Keratinocyte (primary cell): ENCODE results near the gene TNFSF18. TPM values are rescaled to one million over a fixed set of nuclear protein-coding genes. Genes with fewer than 3 reads are reported as not detected.

ENCODE experiments used
- DNase-seq: peaks from one replicate; pipeline ENCODE4 v3.0.0-alpha.2; 2011; ENCODE audit warnings: low read depth, missing footprints, low spot score
- FAIRE-seq: peaks from 2 replicates; lab custom pipeline; 2011; peaks lifted over from hg19 to GRCh38; lab: Jason Lieb, UNC
- H2AFZ ChIP-seq: 2 replicates; pipeline ENCODE4 v1.6.0; 2012; ENCODE audit warnings: low read length, control low read depth, inconsistent platforms; ENCODE audit not compliant: control insufficient read depth
- H3K27ac ChIP-seq: 2 replicates; pipeline ENCODE4 v1.5.1; 2011; ENCODE audit warnings: low read length; ENCODE audit not compliant: control insufficient read depth, insufficient read depth
- H3K27me3 ChIP-seq: 3 replicates; pipeline ENCODE4 v1.6.0; 2011; ENCODE audit warnings: low read length; ENCODE audit not compliant: control insufficient read depth, insufficient read depth; ENCODE audit errors: extremely low read depth
- H3K36me3 ChIP-seq, 2 experiments: 2 replicates in 1 of 2; 3 replicates in 1 of 2; pipeline ENCODE4 v1.5.1; 2011; ENCODE audit warnings: low read length in 2 of 2, mild to moderate bottlenecking in 1 of 2; ENCODE audit not compliant: control insufficient read depth in 2 of 2, insufficient read depth in 2 of 2; ENCODE audit errors: extremely low read depth in 1 of 2
- H3K4me1 ChIP-seq: 3 replicates; pipeline ENCODE4 v1.5.1; 2011; ENCODE audit warnings: low read length; ENCODE audit not compliant: control insufficient read depth, insufficient read depth; ENCODE audit errors: extremely low read depth
- H3K4me2 ChIP-seq: 3 replicates; pipeline ENCODE4 v1.6.0; 2011; ENCODE audit warnings: low read depth, low read length; ENCODE audit not compliant: control insufficient read depth, insufficient read depth; ENCODE audit errors: extremely low read depth
- H3K4me3 ChIP-seq, 3 experiments: fragments of 200-600 bp in 1 of 3; sonication (generic) in 1 of 3; 2 replicates in 2 of 3; 3 replicates in 1 of 3; pipeline ENCODE4 v1.5.1; 2011 to 2016; ENCODE audit warnings: low read length in 3 of 3, mild to moderate bottlenecking in 3 of 3, control low read depth in 2 of 3, inconsistent platforms in 1 of 3, low read depth in 1 of 3, mixed read lengths in 1 of 3, mixed run types in 1 of 3, moderate library complexity in 1 of 3; ENCODE audit not compliant: control insufficient read depth in 2 of 3, insufficient read depth in 2 of 3; ENCODE audit errors: extremely low read depth in 1 of 3
- H3K79me2 ChIP-seq: 2 replicates; pipeline ENCODE4 v1.6.0; 2012; ENCODE audit warnings: low read length; ENCODE audit not compliant: control insufficient read depth, insufficient read depth
- H3K9ac ChIP-seq: 3 replicates; pipeline ENCODE4 v1.6.0; 2011; ENCODE audit warnings: low read length; ENCODE audit not compliant: control insufficient read depth, insufficient read depth; ENCODE audit errors: extremely low read depth
- H3K9me1 ChIP-seq: 3 replicates; pipeline ENCODE4 v1.6.0; 2011; ENCODE audit warnings: low read length; ENCODE audit not compliant: control insufficient read depth, insufficient read depth; ENCODE audit errors: extremely low read depth
- H3K9me3 ChIP-seq: 2 replicates; pipeline ENCODE4 v1.5.1; 2012; ENCODE audit warnings: low read depth, low read length; ENCODE audit not compliant: control insufficient read depth
- H4K20me1 ChIP-seq: 3 replicates; pipeline ENCODE4 v1.6.0; 2011; ENCODE audit warnings: low read length; ENCODE audit not compliant: control insufficient read depth, insufficient read depth; ENCODE audit errors: extremely low read depth
- EZH2 ChIP-seq: IDR thresholded peaks from one replicate; pipeline ENCODE4 v1.6.1; 2012; ENCODE audit warnings: inconsistent platforms, mild to moderate bottlenecking, low read length, moderate library complexity
- dilution Hi-C: fragments of 300-500 bp; cut with MboI; formaldehyde crosslinking; loops from one replicate; pipeline ENCODE4 v1.7.0; 2020; ENCODE audit warnings: low sequenced_read_pairs; ENCODE audit not compliant: extremely low pct_ligation_motif_present
- polyA plus RNA-seq, 5 experiments: library from polyadenylated mRNA; depleted of rRNA in 3 of 5; stranded (reverse) in 3 of 5; stranded (forward) in 1 of 5; unstranded in 1 of 5; fragments of >200 nt; gene quantifications; 1 replicate in 1 of 5; 2 replicates in 3 of 5; 3 replicates in 1 of 5; pipeline versions ENCODE4 v1.2.1 to v1.2.3, GENCODE V29; 2011 to 2012; ENCODE audit warnings: missing spikeins in 2 of 5, low read depth in 1 of 5, low replicate concordance in 1 of 5
- TF ChIP-seq, protein P1 (sequence below), 3 experiments: IDR thresholded peaks in 1 of 3; conservative IDR thresholded peaks in 1 of 3; optimal IDR thresholded peaks in 1 of 3; 2 replicates in 2 of 3; 3 replicates in 1 of 3; pipeline versions ENCODE3 to v1.5.1; 2011; ENCODE audit warnings: low read length in 3 of 3, mild to moderate bottlenecking in 3 of 3, moderate library complexity in 2 of 3, control low read depth in 1 of 3, inconsistent platforms in 1 of 3; ENCODE audit not compliant: insufficient read depth in 2 of 3; ENCODE audit errors: extremely low read depth in 1 of 3

TNFSF18 gene
- polyA plus RNA-seq, 1 donor (not counting 4 experiments of a cell fraction or from before 2014, with no cell fraction given): 0.69 TPM

DNA sequence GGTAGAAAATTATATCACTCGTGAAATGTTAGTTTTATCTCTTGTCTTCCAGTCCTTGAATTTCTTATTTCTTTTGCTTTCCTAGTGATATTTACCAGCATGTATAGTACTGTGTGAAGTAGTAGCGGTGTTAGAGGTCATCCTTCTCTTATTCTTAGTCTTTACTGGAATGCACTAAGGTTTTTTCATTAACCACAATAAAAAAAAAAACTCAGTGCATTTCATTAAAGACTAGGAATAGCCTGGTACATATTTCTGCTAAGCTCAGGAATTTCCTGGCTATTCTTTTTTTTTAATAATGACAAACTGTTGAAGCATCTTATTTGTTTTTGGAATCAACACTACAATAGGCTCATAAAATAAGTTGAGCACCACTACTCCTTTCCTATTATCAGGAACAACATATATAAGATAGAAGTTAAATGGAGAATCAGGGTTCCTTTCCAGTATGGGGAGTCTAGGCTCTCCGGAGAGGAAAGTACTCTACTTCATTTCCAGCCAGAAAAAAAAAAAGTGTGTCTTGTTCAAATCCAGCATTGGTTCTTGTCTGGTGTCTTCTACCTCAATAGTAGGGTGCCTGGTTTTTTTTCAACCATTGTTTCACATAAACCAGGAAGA is 60.0 kb downstream of the TNFSF18 start:
- H3K9ac ChIP-seq: no peak overlapping the region
- TF ChIP-seq, protein P1, sequence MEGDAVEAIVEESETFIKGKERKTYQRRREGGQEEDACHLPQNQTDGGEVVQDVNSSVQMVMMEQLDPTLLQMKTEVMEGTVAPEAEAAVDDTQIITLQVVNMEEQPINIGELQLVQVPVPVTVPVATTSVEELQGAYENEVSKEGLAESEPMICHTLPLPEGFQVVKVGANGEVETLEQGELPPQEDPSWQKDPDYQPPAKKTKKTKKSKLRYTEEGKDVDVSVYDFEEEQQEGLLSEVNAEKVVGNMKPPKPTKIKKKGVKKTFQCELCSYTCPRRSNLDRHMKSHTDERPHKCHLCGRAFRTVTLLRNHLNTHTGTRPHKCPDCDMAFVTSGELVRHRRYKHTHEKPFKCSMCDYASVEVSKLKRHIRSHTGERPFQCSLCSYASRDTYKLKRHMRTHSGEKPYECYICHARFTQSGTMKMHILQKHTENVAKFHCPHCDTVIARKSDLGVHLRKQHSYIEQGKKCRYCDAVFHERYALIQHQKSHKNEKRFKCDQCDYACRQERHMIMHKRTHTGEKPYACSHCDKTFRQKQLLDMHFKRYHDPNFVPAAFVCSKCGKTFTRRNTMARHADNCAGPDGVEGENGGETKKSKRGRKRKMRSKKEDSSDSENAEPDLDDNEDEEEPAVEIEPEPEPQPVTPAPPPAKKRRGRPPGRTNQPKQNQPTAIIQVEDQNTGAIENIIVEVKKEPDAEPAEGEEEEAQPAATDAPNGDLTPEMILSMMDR (optimal IDR thresholded peaks at IDR 0.05 in 1 of 3, IDR thresholded peaks at IDR 0.05 in 1 of 3, conservative IDR thresholded peaks at IDR 0.05 in 1 of 3; ENCODE audit: extremely low read depth in 1 of 3, insufficient read depth in 2 of 3, low read length in 3 of 3): no peak
- no peak for TF ChIP-seq EZH2
- FAIRE-seq (no peak), DNase-seq (no peak)
- dilution Hi-C loops: no loop called here
- H3K36me3 ChIP-seq: no peaks in the 10 kb centered on the region
- no peak overlapping the region for H2AFZ ChIP-seq
- no peak overlapping the region for H3K4me3 ChIP-seq
- no peaks in the 10 kb centered on the region for H3K9me3 ChIP-seq
- H3K4me2 ChIP-seq: no peak overlapping the region
- no peaks in the 10 kb centered on the region for H3K27me3 ChIP-seq
- no peaks in the 10 kb centered on the region for H3K79me2 ChIP-seq
- no peak overlapping the region for H3K27ac ChIP-seq
- peaks cover 3% of the 10 kb centered on the region for H3K4me1 ChIP-seq
- no peaks in the 10 kb centered on the region for H4K20me1 ChIP-seq
- H3K9me1 ChIP-seq: no peaks in the 10 kb centered on the region

Other genes starting within 250 kb of the TNFSF18 start
- gene TNFSF4, start 156.4 kb upstream of the TNFSF18 start, polyA plus RNA-seq: 1.1 to 1.2 TPM (median 1.2 TPM) in 3 replicates